SK-N-SH (cell line): ENCODE results near the gene NSRP1. TPM values are rescaled to one million over a fixed set of nuclear protein-coding genes. Genes with fewer than 3 reads are reported as not detected.

Experiments
- CTCF ChIA-PET: fragments of 300-600, 350-600 bp; formaldehyde crosslinking; extraction: SDS; loops from one replicate; lab custom pipeline; 2021; lab: Yijun Ruan, JAX
- POLR2A ChIA-PET: fragments of 350-600 bp; sonication (Branson Sonifier 250); formaldehyde crosslinking; extraction: SDS; loops from one replicate; lab custom pipeline; 2020; ENCODE audit warnings: antibody characterized with exemption, inconsistent platforms; lab: Yijun Ruan, JAX
- DNase-seq: peaks from one replicate; pipeline ENCODE4 v3.0.0; 2012
- H2AFZ ChIP-seq: fragments of 200-600 bp; sonication (generic); 2 replicates; pipeline ENCODE4 v1.8.1; 2016; ENCODE audit warnings: antibody characterized with exemption, mild to moderate bottlenecking, low read depth
- H3F3A ChIP-seq: fragments of 200-600 bp; sonication (generic); replicated peaks from 2 replicates; pipeline ENCODE3; 2016; ENCODE audit warnings: antibody characterized with exemption, mild to moderate bottlenecking; ENCODE audit not compliant: insufficient read depth
- H3K27ac ChIP-seq, 2 experiments: fragments of 200-500 bp in 1 of 2; fragments of 200-600 bp in 1 of 2; sonication (Bioruptor generic) in 1 of 2; sonication (generic), shearing (Covaris generic) in 1 of 2; 2 replicates each; pipeline versions ENCODE4 v1.5.1 to v1.6.1; 2014 to 2016; ENCODE audit warnings: low read depth in 2 of 2, inconsistent platforms in 1 of 2, low read length in 1 of 2, mild to moderate bottlenecking in 1 of 2, mixed read lengths in 1 of 2
- H3K27me3 ChIP-seq: fragments of 200-600 bp; sonication (generic), shearing (Covaris generic); 2 replicates; pipeline ENCODE4 v1.6.1; 2016; ENCODE audit warnings: mixed run types; ENCODE audit not compliant: insufficient read depth
- H3K36me3 ChIP-seq, 2 experiments: fragments of 200-500 bp in 1 of 2; fragments of 200-600 bp in 1 of 2; sonication (Bioruptor generic) in 1 of 2; sonication (generic) in 1 of 2; replicated peaks in 1 of 2; 2 replicates each; pipeline versions ENCODE3 to v1.5.1; 2014 to 2016; ENCODE audit warnings: low read length in 1 of 2, mild to moderate bottlenecking in 1 of 2; ENCODE audit not compliant: insufficient read depth in 2 of 2, control insufficient read depth in 1 of 2
- H3K4me1 ChIP-seq, 2 experiments: fragments of 200-500 bp in 1 of 2; fragments of 200-600 bp in 1 of 2; sonication (Bioruptor generic) in 1 of 2; sonication (generic), shearing (Covaris generic) in 1 of 2; 2 replicates each; pipeline versions ENCODE4 v1.5.1 to v1.6.1; 2014 to 2016; ENCODE audit warnings: low read depth in 1 of 2, low read length in 1 of 2, mixed run types in 1 of 2; ENCODE audit not compliant: insufficient read depth in 2 of 2, control insufficient read depth in 1 of 2
- H3K4me2 ChIP-seq: fragments of 200-600 bp; sonication (generic), shearing (Covaris generic); 2 replicates; pipeline ENCODE4 v1.6.1; 2017; ENCODE audit warnings: mixed run types
- H3K4me3 ChIP-seq, 2 experiments: fragments of 200-500 bp in 1 of 2; fragments of 200-600 bp in 1 of 2; sonication (Bioruptor generic) in 1 of 2; sonication (generic), shearing (Covaris generic) in 1 of 2; 2 replicates each; pipeline versions ENCODE4 v1.5.1 to v1.8.1; 2014 to 2016; ENCODE audit warnings: low read depth in 2 of 2, inconsistent platforms in 1 of 2, low read length in 1 of 2, mild to moderate bottlenecking in 1 of 2, mixed read lengths in 1 of 2, moderate library complexity in 1 of 2
- H3K79me2 ChIP-seq: fragments of 200-600 bp; sonication (generic); 2 replicates; pipeline ENCODE4 v1.8.1; 2017; ENCODE audit warnings: mild to moderate bottlenecking; ENCODE audit not compliant: insufficient read depth
- H3K9ac ChIP-seq: fragments of 200-600 bp; sonication (generic); 2 replicates; pipeline ENCODE4 v1.6.1; 2017; ENCODE audit warnings: mixed run types
- H3K9me2 ChIP-seq: fragments of 200-600 bp; sonication (generic); 2 replicates; pipeline ENCODE4 v1.6.1; 2017; ENCODE audit warnings: mixed run types
- H3K9me3 ChIP-seq: fragments of 200-600 bp; sonication (generic); 2 replicates; pipeline ENCODE4 v1.6.1; 2017; ENCODE audit warnings: mixed run types, mild to moderate bottlenecking, moderate library complexity
- H4K20me1 ChIP-seq: fragments of 200-600 bp; sonication (generic); 2 replicates; pipeline ENCODE4 v1.6.1; 2017; ENCODE audit warnings: mild to moderate bottlenecking, mixed run types; ENCODE audit not compliant: insufficient read depth
- CHD2 ChIP-seq: fragments of 150-350 bp; IDR thresholded peaks from 2 replicates; pipeline ENCODE4 v1.6.1; 2018; ENCODE audit warnings: low read length; ENCODE audit not compliant: partially characterized antibody
- ELF1 ChIP-seq: IDR thresholded peaks from 2 replicates; pipeline ENCODE4 v1.4.0; 2012
- EZH2phosphoT487 ChIP-seq: fragments of 200-600 bp; sonication (generic); IDR thresholded peaks from 2 replicates; pipeline ENCODE4 v1.6.1; 2017; ENCODE audit warnings: low read depth, mixed run types, mild to moderate bottlenecking, antibody characterized with exemption, moderate library complexity, borderline replicate concordance
- FOSL2 ChIP-seq: IDR thresholded peaks from 2 replicates; pipeline ENCODE4 v1.4.0; 2012; ENCODE audit warnings: low read depth, mild to moderate bottlenecking, moderate library complexity, borderline replicate concordance
- FOXJ3 ChIP-seq: sonication (generic); formaldehyde crosslinking; IDR thresholded peaks from 2 replicates; pipeline ENCODE4 v1.5.1; 2020; ENCODE audit warnings: mild to moderate bottlenecking, missing genetic modification reagents
- FOXM1 ChIP-seq: IDR thresholded peaks from 2 replicates; pipeline ENCODE4 v1.4.0; 2012; ENCODE audit warnings: low read depth, mild to moderate bottlenecking
- GATA2 ChIP-seq: sonication (generic); formaldehyde crosslinking; IDR thresholded peaks from 2 replicates; pipeline ENCODE4 v1.5.0; 2020; ENCODE audit warnings: mild to moderate bottlenecking, missing genetic modification reagents
- JUND ChIP-seq: IDR thresholded peaks from 2 replicates; pipeline ENCODE4 v1.4.0; 2012
- MAX ChIP-seq: IDR thresholded peaks from 2 replicates; pipeline ENCODE4 v1.4.0; 2012; ENCODE audit warnings: low read depth
- MEF2A ChIP-seq: IDR thresholded peaks from 2 replicates; pipeline ENCODE4 v1.4.0; 2012; ENCODE audit warnings: low read depth, borderline replicate concordance
- MXI1 ChIP-seq: IDR thresholded peaks from 2 replicates; pipeline ENCODE4 v1.6.1; 2012; ENCODE audit warnings: mild to moderate bottlenecking, low read depth, low read length, improper control_type of control experiment
- NFIC ChIP-seq: IDR thresholded peaks from 2 replicates; pipeline ENCODE4 v1.4.0; 2012; ENCODE audit warnings: borderline replicate concordance
- NRF1 ChIP-seq: IDR thresholded peaks from 2 replicates; pipeline ENCODE4 v1.6.1; 2012; ENCODE audit warnings: low read depth, mild to moderate bottlenecking, low read length
- POLR2AphosphoS5 ChIP-seq: IDR thresholded peaks from 2 replicates; pipeline ENCODE4 v1.6.1; 2012; ENCODE audit warnings: low read depth, low read length
- RCOR1 ChIP-seq: fragments of 150-350 bp; IDR thresholded peaks from 2 replicates; pipeline ENCODE4 v1.6.1; 2017; ENCODE audit warnings: antibody characterized with exemption, low read length
- RFX5 ChIP-seq: IDR thresholded peaks from 2 replicates; pipeline ENCODE4 v1.6.1; 2012; ENCODE audit warnings: mild to moderate bottlenecking, improper control_type of control experiment, low read length
- RXRA ChIP-seq: IDR thresholded peaks from 2 replicates; pipeline ENCODE4 v1.4.0; 2012; ENCODE audit warnings: low read depth, mild to moderate bottlenecking, borderline replicate concordance
- YY1 ChIP-seq: IDR thresholded peaks from 2 replicates; pipeline ENCODE4 v1.4.0; 2012; ENCODE audit warnings: low read depth, mild to moderate bottlenecking
- WGBS: methylation state at CpG from one replicate; pipeline ENCODE4 v1.1.6; 2017; ENCODE audit warnings: low lambda C conversion rate; 5-methylcytosine and 5-hydroxymethylcytosine counted together
- polyA plus RNA-seq, 3 experiments: library from polyadenylated mRNA; depleted of rRNA; stranded (reverse); fragments of >200 nt; gene quantifications; 2 replicates each; pipeline ENCODE4 v1.2.3, GENCODE V29; 2012
- TF ChIP-seq, protein P1 (sequence below): IDR thresholded peaks from 2 replicates; pipeline ENCODE4 v1.4.0; 2012; ENCODE audit warnings: low read depth, borderline replicate concordance
- TF ChIP-seq, protein P2 (sequence below): fragments of 200-600 bp; sonication (generic); IDR thresholded peaks from 2 replicates; pipeline ENCODE4 v1.6.1; 2017; ENCODE audit warnings: antibody characterized with exemption, mild to moderate bottlenecking, moderate library complexity

Gene NSRP1
- polyA plus RNA-seq, 1 of the 3 experiments (the other 2 are of a cell fraction), result 10.8 TPM

- no peak overlapping the region for H3K9ac ChIP-seq
- WGBS, result 95% methylated on average over 5 of the region's 5 CpGs
- no peaks in the 10 kb centered on the region for H3K9me2 ChIP-seq
- no peaks in the 10 kb centered on the region for H3K79me2 ChIP-seq
- POLR2A ChIA-PET, result no interaction called here
- H3K36me3 ChIP-seq, result peaks cover 27 to 40% of the 10 kb centered on the region in 2 experiments
- H3K9me3 ChIP-seq, result no peaks in the 10 kb centered on the region
- no peak overlapping the region for H3K27ac ChIP-seq
- H3K4me2 ChIP-seq, result no peak overlapping the region
- CTCF ChIA-PET, result interaction anchor here (2.0 kb wide), 1 partner anchor 63 kb away, joined by 7 read pairs; no protein-coding TSS in a partner anchor
- H3F3A ChIP-seq, result peaks cover 10% of the 10 kb centered on the region
- no peaks in the 10 kb centered on the region for H3K27me3 ChIP-seq
- H4K20me1 ChIP-seq, result no peaks in the 10 kb centered on the region
- no peak for DNase-seq
- TF ChIP-seq ELF1 (no peak), RXRA (no peak), NFIC (no peak), EZH2phosphoT487 (no peak), MEF2A (no peak), MXI1 (no peak), FOXJ3 (CRISPR knock-in tag) (no peak), MAX (no peak), JUND (no peak), RFX5 (no peak), FOSL2 (no peak), RCOR1 (no peak), POLR2AphosphoS5 (no peak), YY1 (no peak), GATA2 (CRISPR knock-in tag) (no peak), CHD2 (no peak), NRF1 (no peak), FOXM1 (no peak)
- TF ChIP-seq, protein P1, sequence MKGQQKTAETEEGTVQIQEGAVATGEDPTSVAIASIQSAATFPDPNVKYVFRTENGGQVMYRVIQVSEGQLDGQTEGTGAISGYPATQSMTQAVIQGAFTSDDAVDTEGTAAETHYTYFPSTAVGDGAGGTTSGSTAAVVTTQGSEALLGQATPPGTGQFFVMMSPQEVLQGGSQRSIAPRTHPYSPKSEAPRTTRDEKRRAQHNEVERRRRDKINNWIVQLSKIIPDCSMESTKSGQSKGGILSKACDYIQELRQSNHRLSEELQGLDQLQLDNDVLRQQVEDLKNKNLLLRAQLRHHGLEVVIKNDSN, result no peak
- TF ChIP-seq, protein P2, sequence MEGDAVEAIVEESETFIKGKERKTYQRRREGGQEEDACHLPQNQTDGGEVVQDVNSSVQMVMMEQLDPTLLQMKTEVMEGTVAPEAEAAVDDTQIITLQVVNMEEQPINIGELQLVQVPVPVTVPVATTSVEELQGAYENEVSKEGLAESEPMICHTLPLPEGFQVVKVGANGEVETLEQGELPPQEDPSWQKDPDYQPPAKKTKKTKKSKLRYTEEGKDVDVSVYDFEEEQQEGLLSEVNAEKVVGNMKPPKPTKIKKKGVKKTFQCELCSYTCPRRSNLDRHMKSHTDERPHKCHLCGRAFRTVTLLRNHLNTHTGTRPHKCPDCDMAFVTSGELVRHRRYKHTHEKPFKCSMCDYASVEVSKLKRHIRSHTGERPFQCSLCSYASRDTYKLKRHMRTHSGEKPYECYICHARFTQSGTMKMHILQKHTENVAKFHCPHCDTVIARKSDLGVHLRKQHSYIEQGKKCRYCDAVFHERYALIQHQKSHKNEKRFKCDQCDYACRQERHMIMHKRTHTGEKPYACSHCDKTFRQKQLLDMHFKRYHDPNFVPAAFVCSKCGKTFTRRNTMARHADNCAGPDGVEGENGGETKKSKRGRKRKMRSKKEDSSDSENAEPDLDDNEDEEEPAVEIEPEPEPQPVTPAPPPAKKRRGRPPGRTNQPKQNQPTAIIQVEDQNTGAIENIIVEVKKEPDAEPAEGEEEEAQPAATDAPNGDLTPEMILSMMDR, result no peak
- H3K4me1 ChIP-seq, result no peaks in the 10 kb centered on the region
- H2AFZ ChIP-seq, result no peak overlapping the region
- H3K4me3 ChIP-seq, result no peak overlapping the region
Measured at GRCh38 chr17:30188211-30188939, 71.8 kb downstream of the NSRP1 start.
